ENCODE data around the gene KCNJ4.
"Not testable (repeated sequence)": the region's sequence is repeated elsewhere in the genome, so short reads cannot be mapped to it uniquely, and the experiment has no call there.

KCNJ4 gene

DNA sequence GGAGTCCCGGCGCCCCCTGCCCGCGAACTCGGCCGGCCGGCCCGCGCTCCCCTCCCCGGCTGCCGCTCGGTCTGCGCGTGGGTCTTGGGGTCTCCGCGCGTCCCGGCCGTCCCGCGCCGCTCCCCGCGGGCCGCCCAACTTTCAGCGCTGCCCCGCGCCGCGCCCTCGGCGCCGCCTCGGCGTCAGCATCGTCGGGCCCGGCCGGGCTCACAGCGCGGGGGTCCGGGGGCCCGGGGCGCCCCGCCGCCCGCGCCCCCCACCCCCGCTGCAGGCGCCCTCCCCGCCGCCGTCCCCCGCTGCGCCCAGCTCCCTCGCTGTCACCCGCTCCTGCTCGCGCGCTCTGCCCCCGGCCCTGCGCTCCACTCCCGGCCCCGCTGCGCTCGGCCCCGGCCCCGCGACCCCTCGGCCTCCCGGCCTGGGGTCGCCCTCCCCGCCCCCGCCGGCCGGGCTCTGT lies at the start of gene KCNJ4:
Gene KCNJ4, minus strand, starts transcription at position 124 of the 454 bp plus-strand sequence. CDS start 27,067 bp downstream, outside the sequence.
- DNase-seq, result no peak

DNA sequence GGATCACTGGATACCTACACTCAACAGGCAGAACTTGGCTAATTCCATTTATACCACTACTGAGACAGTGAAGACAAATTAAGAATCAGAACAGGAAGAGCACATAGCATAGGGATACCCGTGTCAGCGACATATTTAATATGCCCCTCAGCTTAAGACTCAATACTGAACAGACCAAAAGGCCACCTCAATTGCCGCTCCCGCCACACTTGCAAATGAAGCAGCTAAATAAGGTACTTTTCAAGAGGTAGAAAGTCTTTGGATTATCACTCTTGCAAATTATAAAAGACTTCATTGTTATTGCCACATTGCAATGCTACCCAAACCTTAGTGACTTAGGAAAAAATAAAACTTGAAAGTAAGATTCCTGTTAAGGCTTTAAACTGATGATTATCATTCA lies 48.0 kb upstream of the KCNJ4 start:
- DNase-seq, result no peak

DNA sequence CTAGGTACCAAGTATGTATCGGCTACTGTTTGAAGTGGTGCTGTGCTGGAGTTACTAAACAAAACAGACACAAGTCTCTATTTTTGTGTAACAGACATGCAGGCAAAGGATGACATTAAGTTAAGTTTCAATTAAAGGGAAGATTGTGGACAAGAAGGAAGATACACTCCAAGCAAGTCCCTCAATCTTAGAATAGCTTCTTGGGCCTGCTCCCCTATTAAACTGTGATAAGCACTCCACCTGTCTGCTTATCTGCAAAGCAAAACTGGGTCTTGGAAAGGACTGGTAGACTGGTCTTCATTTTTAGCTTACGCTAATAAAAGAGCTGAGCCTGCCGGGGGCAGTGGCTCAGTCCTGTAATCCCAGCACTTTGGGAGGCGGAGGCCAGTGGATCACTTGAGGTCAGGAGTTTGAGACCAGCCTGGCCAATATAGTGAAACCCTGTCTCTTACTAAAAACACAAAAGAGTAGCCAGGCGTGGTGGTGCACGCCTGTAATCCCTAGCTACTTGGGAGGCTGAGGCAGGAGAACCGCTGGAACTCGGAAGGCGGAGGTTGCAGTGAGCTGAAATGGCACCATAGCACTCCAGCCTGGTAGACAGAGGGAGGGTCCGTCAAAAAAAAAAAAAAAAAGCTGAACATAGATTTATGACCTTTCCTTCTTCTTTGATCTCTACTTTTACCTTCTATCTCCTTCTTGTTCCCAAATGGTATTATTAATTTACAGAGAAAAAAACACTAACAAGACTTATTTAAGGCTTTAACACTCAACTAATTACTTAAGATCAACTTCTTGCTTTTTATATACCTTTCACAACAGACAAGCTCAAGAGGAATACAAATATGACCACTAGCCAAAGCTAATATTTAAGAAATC lies 47.0 kb upstream of the KCNJ4 start:
- DNase-seq, result no peak

DNA sequence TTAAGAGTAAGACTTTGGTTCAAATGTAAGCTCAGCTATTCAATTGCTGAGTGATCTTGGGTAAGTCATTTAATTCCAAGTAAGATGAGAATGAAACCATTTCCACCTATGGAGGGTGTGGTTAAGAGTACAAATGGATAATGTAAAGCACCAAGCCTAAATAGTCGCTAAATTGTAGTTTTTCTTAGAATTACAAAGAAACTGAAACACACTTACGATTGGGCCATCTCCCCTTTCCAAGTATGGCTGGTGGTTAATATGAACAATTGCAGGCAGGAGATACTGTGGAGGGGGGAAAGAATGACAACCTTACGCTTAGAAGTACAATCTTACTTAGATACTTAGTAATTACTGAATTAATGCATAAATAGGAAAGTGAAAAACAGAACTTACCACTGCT lies 42.9 kb upstream of the KCNJ4 start:
- DNase-seq, result peak; percentile 37

DNA sequence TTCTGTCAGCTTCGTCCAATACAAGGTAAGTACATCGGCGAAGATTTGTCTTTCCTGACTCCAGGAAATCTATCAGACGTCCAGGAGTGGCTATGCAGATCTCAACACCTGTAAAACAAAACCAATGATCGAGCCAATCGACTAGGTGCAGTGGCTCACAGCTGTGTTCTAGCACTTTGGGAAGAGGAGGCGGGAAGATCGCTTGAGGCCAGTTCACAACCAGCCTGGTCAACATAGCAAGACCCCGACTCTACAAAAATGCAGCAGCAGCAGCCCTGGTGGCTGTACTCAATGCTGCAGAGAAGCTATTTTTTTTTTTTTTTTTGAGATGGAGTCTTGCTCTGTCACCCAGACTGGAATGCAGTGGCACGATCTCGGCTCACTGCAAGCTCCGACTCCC lies 39.9 kb upstream of the KCNJ4 start:
- DNase-seq, result no peak

DNA sequence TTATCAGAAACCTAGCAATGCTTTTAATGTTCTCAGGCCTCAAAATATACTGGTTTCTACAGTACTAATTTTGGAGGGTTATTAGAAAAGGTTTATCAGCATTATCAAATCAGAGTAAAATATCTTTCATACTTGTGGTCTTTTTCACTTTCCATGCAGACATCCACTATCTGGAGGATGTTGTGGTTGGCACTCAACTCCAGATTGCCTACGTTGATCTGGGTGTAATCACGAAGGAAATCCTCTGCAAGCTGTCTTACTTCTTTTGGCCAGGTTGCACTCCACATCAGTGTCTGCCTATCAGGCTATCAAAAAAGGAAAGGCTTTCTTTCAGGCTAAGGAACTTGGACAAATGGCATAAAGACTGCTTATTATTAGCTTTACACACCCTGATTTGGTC lies 39.5 kb upstream of the KCNJ4 start:
- no peak for DNase-seq

DNA sequence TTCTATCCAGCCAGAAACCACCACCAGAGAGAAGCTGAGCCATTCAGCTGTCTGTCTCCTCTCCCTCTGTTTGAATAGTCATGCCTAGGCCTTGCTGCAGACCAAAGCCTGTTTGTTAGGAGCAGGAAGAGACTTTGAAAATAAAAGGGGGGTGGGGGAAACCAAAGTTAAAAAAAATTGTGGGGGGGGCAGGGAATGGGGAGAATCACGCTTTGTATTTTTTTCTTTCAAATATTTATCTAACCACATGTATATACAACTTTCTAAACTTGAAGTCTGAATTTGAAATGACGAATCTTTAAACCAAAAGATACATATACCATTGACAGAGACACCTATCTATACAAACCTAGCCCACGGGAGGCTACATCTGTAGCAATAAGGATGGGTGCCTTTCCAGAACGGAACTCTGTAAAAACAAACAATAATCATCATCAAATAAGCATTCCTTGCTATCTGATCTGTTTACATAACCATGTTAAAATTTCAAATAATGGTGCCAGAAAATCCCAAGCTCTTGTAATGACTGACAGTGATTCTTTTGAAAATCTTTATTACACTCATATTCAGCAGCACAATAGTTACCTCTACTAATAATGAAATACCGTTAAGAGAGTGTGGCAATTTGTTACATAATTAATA lies 36.8 kb upstream of the KCNJ4 start:
- DNase-seq, result no peak

DNA sequence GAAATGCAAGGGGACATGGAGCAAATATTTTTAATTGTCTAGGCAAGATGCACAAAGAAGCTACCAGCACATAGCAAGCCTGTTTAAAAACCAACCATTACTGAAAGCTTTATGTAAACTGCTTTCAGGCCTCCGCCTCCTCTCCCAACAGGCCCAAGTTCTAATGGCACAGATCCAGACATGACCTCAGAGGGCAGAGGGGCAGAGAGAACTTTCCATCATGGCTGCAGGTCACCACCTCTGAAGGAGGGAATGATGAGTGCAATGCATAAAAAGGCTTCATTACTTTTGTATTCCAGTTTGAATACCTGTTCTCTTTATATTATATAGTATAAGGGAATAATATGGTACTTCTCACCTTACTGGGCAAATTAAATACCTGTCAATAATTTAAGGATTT lies 35.9 kb upstream of the KCNJ4 start:
- no peak for DNase-seq

DNA sequence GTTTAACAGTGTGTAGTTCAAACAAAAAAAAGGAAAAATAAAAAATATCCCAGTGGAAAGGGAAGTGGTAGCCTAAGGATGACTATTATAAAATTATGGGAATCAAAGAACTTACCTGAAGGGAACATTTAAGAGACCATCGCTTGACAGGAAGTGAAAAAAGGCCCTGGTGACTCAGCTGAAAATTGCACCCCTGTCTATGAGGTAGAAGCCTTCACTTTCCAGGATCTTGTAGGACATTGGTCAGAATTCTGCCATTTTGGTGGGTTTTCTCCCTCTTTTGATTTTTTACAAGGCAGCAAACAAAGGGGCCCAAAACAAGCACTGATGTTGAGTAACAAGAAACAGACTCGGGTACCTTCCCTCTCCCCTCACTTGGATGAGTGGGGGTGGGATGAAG lies 35.5 kb upstream of the KCNJ4 start:
- no peak for DNase-seq

DNA sequence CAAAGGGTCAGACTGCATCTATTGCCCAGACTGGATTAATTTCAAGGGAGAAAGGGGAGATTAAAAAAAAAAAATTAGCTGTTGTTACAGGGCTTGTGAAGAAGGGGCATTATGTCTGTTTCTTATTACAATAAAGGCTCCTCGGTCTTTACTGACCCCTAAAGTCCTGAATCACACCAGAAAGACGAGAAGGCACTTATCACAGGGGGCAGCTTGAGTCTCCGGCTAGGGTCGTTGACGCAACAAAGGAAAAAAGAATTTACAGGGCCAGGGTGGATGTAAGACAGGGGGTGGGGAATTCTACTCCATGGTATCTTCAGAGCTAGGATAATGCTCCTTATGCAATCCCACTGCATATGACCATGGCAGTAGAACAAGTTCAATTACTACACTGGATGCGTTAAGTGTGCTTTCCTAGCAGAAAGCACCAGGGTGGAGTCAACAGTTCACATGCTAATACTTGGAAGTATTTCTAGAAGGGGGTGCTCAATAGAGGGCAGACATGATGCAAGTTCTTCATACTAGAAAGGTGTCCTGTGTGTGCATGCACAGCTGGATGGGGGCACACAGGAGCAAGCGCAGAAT lies 34.7 kb upstream of the KCNJ4 start:
- no peak for DNase-seq

DNA sequence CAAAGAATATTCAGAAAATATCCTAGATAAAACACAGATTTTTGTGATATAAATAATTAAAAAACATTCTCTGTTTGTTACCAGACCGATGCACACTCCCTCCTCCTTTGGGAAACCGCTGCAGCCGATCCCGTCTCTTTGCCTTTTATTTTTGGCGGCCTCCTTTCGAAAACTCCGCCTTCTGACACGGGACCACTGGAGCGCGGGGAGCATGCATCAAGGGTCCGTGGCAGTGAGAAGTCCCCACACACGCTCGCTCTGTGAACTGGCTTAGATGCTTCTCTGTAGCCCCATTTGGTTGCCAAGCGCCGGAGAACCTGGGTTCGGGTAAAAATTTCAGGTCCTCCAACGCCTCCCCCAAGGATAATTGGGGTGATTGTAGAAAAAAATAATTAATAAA lies 34.1 kb upstream of the KCNJ4 start:
- no peak for DNase-seq

DNA sequence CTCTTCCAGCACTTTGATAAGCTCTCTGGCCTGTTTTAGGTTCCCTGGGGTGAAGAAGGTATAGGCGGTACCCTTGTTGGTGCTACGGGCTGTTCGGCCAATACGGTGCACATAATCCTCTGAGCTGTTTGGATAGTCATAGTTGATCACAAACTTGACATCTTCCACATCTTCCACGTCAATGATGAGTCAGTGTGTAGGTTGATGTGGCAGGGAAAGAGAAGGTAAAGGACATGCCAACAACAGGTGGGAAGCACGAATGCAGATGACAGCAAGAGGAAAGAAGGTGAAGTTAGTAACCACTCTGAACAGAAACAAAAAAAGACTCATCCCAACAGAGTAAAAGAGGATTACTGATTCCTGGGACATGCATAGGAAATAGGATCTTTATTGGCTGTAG lies 32.9 kb upstream of the KCNJ4 start:
- no peak for DNase-seq

DNA sequence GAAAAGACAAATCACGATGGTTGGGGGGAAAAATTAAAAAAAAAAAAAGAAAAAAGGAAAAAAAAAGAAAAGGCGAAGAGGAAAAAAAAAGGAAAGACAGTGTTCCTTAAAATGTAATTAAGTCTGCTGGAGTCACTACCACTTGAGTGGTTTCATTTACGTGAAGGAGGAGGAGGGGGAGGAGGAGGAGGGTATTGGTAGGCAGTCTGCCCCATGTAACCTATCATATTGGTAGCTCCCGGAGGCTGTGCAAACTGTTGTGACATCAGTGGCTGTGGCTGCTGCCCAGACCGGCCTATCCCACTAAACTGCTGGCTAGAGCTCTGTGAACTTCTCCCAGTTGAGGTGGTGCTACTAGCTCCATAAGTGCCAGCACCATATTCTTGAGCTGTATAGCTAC lies 30.8 kb upstream of the KCNJ4 start:
- no peak for DNase-seq

DNA sequence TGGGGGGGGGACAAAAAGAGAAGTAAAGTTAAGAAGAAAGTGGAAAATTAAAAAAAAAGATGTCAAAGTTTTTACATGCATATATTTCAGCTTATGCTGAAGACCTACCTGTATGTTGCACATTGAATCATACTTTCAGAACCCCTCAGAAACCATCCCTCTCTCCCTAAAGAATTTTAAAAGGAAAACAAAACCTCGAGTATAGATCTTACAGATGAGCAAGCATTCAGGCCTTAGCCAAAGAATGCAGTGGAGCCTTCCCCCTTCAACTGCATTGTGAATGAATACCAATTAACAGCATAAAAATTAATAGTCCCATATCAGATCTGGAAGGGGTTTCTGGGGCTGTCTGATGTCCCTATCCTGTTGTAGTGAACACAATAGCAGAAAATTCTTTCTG lies 29.2 kb upstream of the KCNJ4 start:
- no peak for DNase-seq

DNA sequence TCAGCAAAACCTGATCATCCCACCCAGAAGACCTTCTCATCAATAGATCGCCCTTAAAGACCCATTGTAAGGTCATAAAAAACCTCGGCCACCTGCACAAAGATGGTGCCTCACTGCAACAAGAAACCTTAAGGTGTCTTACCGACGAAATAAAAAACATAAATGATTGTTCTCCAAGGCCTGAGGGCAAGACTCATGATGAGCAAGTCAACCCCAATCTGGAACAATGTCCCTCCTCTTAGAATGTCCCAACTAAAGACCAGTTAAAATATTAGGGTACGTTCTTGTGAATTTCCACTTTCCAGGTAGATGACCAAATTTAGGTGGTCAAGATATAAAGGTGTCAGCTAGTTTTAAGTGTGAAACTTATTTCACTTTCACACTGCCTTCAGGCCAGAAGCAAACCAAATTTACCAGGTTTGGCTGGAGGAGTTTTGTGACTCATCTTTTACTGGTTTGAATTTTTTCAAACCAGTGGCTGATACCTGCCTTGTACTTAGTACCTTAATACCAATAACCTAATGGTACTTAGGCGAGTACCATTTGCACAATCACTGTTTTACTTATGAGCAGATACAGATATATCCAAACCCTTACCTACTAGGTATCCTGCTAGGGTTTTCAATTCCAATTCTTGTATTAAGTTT lies 27.8 kb upstream of the KCNJ4 start:
- no peak for DNase-seq

DNA sequence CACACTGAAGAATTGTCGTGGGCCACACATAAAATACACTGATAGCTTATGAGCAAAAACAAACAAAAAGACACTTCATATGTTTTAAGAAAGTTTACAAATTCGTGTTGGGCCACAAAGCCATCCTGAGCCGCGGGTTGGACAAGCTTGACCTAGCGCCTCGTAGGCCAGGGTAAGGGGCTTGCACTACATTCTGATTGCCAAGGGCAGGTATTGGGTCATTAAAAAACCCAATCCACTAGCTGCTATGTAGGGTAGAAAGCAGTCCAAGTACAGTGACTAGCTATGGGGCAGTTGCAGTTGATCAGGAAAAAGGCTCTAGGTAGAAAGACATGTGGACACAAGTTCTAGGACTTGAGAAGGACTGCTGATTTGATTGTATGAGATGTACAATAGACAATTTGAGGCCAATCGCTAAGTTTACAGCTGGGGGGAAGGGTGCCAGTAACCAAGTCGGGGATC lies 26.9 kb upstream of the KCNJ4 start:
- DNase-seq, result no peak

DNA sequence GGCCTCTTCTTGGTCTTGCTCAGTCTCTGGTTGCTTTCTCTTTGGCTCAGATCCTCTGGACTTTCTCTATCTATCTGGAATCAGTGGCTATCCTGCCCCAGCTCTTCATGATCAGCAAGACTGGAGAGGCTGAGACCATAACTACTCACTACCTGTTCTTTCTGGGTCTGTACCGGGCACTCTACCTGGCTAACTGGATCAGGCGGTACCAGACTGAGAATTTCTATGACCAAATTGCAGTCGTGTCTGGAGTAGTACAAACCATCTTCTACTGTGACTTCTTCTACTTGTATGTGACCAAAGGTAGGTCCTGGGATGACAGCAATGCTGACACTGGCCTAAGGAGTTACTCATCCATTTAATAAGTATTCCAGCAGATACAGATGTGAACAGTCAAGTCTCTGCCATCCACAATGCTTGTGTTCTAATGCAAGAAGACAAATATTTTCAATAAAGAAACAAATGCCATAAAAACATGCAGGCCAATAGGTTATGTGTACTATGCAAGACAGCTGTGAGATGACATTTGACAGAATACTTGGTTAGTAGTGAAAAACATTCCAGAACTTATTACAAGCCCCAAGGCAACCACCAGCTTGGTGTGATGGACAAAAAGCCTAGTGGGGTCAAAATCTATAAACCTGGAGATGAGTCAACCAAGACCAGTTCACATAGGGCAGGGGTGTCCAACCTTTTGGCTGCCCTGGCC lies 26.3 kb upstream of the KCNJ4 start:
- DNase-seq, result no peak

DNA sequence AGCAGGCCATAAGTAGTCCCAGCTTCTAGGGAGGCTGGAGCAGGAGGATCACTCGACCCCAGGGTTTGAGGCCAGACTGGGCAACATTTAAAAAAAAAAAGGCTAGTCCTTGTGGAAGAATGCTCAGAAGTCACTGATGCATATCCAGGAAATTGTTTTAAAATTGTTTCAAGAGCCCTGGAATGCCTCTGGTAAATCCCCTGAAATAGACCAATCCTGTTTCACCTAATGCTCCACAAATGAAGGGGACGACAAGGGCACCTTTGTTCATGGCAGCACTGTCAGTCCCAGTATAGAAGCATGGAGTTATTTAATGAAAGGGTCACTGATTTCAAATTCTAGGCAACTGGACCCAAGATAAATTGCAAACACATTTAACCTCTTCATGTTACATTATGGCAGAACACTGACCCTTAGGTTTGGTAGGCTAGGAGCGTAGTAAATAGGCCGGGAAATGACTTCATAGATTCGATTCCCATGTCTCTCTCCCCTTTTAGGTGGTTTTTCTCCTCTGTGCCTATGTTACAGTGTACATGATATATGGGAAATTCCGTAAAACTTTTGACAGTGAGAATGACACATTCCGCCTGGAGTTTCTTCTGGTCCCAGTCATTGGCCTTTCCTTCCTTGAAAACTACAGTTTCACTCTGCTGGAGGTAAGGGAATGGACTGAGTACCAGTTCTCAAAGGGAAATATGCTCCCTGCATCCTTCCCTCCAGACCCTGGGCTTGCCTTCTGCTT lies 24.3 kb upstream of the KCNJ4 start:
- no peak for DNase-seq

DNA sequence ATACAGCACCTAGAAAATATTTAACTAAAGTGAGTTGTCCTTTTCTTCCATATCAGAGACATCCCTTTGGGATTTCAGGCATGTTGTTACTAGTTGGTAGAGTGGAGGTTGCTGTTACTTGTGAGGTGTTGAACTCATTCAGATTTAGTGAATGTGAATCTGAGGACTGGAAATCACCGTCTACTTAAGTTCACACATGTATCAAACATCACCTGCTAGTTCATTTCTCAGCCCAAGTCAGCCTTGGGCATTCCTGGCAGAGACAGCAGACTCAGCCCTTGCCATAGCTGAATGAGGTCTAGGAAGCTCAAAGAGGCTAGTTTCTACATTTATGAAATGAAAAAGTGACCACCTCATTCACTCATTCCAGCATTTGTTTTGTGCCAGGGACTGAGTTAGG lies 22.6 kb upstream of the KCNJ4 start:
- no peak for DNase-seq

DNA sequence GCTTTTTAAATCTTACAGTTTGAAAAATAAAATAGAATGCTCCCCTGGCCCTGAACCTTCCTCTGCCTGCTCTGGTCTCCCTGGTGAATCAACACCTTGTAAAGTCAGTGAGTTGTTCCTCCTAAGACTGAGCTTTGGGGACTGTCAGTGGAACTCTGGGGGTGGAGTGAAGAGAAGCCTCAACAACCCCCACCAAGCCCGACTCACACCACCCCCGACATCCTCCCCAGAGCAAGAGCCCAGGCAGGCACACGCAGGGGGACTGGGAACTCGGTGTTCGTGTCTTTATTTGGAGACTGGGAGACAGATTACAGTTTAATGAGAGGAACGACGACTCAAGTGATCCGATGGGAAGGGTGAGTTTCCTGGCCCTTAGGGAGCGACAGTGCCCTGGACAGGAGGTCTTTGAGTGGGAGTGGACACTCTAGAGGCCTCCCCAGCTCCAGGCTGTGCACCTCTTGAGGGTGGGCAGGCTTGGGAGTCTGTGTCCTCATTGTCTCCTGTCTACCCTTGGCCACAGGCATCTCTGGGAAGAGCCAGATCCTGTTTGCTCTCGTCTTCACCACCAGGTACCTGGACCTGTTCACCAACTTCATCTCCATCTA lies 19.1 kb upstream of the KCNJ4 start:
- no peak for DNase-seq

DNA sequence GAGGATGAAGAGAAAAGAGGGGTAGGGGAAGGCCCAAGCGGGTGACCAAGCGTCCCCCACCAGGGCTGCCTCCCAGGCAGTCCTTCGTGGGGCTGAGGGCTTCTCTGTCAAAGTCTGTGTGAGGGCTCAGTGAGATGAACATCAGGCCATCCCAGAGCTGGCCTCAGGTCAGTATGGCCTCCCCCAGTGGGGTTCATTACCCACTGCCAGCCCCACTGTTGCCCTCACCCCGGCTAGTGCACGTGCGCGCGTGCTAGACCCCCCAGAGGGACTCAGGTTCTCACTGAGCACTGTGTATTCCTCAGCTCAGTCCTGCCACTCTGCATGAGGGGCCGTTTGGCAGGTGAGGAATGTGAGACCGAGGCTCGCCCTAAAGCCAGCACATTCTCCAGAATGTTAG lies 16.2 kb upstream of the KCNJ4 start:
- DNase-seq, result no peak

DNA sequence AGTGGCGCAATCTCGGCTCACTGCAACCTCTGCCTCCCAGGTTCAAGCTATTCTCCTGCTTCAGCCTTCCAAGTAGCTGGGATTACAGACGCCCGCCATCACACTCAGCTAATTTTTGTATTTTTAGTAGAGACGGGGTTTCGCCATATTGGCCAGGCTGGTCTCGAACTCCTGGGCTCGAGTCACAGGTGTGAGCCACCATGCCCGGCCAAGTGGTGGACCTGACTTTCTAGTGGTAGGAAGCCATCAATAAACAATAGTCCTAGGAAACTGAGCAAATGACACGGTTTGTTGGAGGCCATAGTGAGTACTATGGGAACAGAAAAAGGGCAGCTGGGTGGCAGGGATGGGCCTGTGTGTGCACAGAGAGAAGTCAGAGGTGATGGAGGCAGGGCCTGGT lies 15.2 kb upstream of the KCNJ4 start:
- not testable (repeated sequence) for DNase-seq
